ENCODE measurements around the gene ELK3. TPM values are rescaled to one million over a fixed set of nuclear protein-coding genes. Genes with fewer than 3 reads are reported as not detected.

ELK3 gene
- 10 to 100 TPM; 13.9 to 28.5 (median 16.5) TPM for total RNA-seq

DNA sequence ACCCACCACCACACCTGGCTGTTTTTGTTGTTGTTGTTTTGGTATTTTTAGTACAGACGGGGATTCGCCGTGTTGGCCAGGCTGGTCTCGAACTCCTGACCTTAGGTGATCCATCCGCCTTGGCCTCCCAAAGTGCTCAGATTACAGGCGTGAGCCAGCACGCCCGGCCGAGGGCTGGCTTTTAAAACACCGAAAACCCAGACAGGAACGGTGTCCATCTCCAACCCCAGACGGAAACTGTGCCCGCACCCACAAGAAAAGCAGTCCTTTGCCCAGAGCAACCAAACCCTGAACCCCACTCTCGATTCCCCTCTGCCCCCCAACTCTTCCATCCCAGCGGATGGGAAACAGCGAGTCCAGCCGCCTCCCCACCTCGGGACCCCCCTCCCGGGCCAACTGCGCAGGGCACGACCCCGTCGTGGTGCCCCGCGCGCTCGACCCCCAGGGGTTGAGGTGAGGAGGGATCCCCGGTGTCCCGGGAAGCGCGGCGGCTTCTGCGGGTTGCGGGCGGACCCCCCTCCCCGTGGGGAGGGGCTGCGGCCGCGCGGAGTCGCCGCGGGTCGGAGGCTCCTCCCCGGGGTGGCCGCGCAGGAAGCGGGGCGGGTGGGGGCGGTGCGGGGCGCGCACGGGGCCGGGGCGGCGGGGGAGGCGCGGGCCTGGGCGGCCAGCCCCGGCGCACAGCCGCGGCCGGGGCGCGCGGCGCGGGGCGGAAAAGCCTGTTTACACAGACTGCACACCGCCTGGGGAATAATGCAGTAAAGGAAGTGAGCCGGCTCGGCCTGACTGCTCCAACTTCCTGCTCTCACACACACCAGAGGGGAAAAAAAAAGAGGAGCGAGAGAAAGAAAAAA lies at the start of gene ELK3:
TSS of gene ELK3 (plus strand) at position 651 of the 851 bp plus-strand sequence.
- TF ChIP-seq CTCF (IDR thresholded peaks at IDR 0.05) (no peak), POLR2A (IDR thresholded peaks at IDR 0.05) (no peak), POLR2AphosphoS5 (IDR thresholded peaks at IDR 0.05) (no peak)
- intact Hi-C loops (cut with DNase I; ENCODE audit: low total_unique reads), result loop anchor here (2.0 kb wide), 1 partner anchor 21 kb away; no protein-coding TSS in a partner anchor
- DNase-seq (ENCODE audit: low spot score in 2 of 2), result peak in 1 of 2 donors; percentile 51
- Histone ChIP-seq H3K4me3 (peak within 1 kb of the TSS; percentile 79 to 95 (median 83)), H3K27ac (peak within 1 kb of the TSS; percentile 78 to 95), H3K9me3 (no peaks in the 10 kb centered on the region), H3K36me3 (no peaks in the 10 kb centered on the region), H3K27me3 (no peaks in the 10 kb centered on the region), H3K4me1 (no peaks in the 10 kb centered on the region)

- no peak for DNase-seq (ENCODE audit: low spot score in 2 of 2)
- intact Hi-C loops (cut with DNase I; ENCODE audit: low total_unique reads), result no loop called here
- Histone ChIP-seq H3K27ac (no peak overlapping the region), H3K27me3 (no peaks in the 10 kb centered on the region), H3K4me3 (no peak overlapping the region), H3K9me3 (no peaks in the 10 kb centered on the region), H3K36me3 (no peaks in the 10 kb centered on the region), H3K4me1 (no peaks in the 10 kb centered on the region)
- TF ChIP-seq POLR2AphosphoS5 (IDR thresholded peaks at IDR 0.05), result no peak
- TF ChIP-seq CTCF (IDR thresholded peaks at IDR 0.05), result no peak
- no peak for TF ChIP-seq POLR2A (IDR thresholded peaks at IDR 0.05)
Observed at GRCh38 chr12:96146747-96147146, 47.4 kb upstream of the ELK3 start.

DNA sequence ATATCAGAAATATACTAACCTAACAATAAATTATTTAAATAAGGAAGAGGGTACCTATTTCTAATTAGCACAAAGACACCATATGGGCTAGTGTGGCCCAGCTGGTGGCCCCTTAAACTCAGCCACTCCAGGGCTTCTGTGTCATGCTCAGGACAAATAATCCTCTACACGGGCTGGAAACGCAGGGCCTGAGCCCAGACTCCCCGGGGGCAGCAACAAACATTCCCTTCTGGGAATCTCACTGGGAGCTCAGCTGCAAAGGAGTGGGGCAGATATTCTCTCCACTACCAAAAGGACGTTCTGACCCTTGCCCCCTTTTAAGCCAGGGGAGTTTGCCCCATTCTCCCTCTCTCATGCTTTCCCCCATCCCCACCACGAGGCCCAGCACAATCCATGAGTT lies 43.7 kb upstream of the ELK3 start:
- Histone ChIP-seq H3K4me1 (no peaks in the 10 kb centered on the region), H3K9me3 (no peaks in the 10 kb centered on the region), H3K4me3 (no peak overlapping the region), H3K27ac (no peak overlapping the region), H3K36me3 (no peaks in the 10 kb centered on the region), H3K27me3 (no peaks in the 10 kb centered on the region)
- DNase-seq (ENCODE audit: low spot score in 2 of 2), result no peak
- intact Hi-C loops (cut with DNase I; ENCODE audit: low total_unique reads), result no loop called here
- TF ChIP-seq CTCF (IDR thresholded peaks at IDR 0.05) (no peak), POLR2A (IDR thresholded peaks at IDR 0.05) (no peak), POLR2AphosphoS5 (IDR thresholded peaks at IDR 0.05) (no peak)

DNA sequence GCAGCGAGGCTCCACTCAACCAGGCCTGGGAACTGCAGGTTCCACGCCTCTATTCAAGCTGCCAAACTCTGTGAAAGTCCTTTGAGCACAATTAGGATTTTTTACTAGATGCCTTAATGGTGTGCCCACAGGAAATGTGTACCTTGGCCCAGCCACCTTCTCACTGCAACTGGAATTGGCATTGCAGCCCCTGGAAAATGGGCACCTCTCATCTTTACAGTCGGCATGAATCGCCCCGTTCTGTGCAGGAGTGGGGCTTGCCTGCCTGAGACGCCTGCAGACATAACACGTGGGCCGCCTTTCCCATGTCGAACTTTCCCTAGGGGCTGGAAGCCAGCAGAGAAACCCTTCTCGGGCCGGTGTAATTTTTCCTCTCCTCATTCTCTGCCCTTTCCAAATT lies 42.0 kb upstream of the ELK3 start:
- intact Hi-C loops (cut with DNase I; ENCODE audit: low total_unique reads), result no loop called here
- H3K9me3 ChIP-seq, result no peaks in the 10 kb centered on the region
- no peak for DNase-seq (ENCODE audit: low spot score in 2 of 2)
- no peak overlapping the region for H3K4me3 ChIP-seq
- no peak overlapping the region for H3K27ac ChIP-seq
- H3K27me3 ChIP-seq, result no peaks in the 10 kb centered on the region
- H3K4me1 ChIP-seq, result no peaks in the 10 kb centered on the region
- TF ChIP-seq POLR2A (IDR thresholded peaks at IDR 0.05), result no peak
- no peak for TF ChIP-seq CTCF (IDR thresholded peaks at IDR 0.05)
- no peak for TF ChIP-seq POLR2AphosphoS5 (IDR thresholded peaks at IDR 0.05)
- no peaks in the 10 kb centered on the region for H3K36me3 ChIP-seq

DNA sequence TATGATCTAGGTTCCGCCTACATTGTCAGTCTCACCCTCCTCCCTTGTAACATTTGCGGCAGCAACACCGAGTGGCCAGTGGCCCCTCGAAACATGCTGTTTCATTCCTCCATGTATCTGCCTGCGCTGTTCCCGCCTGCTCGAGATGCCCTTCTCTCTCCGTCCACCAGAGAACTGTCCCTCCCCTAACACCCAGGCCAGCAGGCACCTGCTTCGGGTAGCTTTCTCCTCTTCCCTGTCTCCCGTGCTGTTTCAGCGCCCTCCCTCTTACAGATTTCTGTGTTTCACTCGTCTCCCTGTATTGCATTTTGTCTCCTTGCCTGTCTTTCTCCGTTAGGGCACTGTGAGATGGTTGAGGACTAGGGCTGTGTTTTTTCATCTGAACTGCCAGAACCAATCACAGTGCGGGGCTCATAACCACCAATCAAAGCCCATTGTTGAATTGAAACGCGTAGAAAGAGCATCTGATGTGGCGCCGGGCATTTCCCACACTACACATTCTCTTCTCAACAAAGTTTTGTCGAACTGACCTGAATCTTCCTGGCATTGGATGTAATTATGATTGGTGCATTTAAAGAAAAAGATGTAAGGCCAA lies 40.9 kb upstream of the ELK3 start:
- no peaks in the 10 kb centered on the region for H3K36me3 ChIP-seq
- TF ChIP-seq POLR2AphosphoS5 (IDR thresholded peaks at IDR 0.05) (no peak), CTCF (IDR thresholded peaks at IDR 0.05) (no peak), POLR2A (IDR thresholded peaks at IDR 0.05) (no peak)
- H3K27me3 ChIP-seq, result no peaks in the 10 kb centered on the region
- intact Hi-C loops (cut with DNase I; ENCODE audit: low total_unique reads), result no loop called here
- no peaks in the 10 kb centered on the region for H3K4me1 ChIP-seq
- DNase-seq (ENCODE audit: low spot score in 2 of 2), result no peak
- H3K9me3 ChIP-seq, result no peaks in the 10 kb centered on the region
- H3K27ac ChIP-seq, result no peak overlapping the region
- H3K4me3 ChIP-seq, result no peak overlapping the region
